Glutamatergic neuron (in vitro differentiated cells): ENCODE data around the gene LRRFIP1. TPM values are rescaled to one million over a fixed set of nuclear protein-coding genes. Genes with fewer than 3 reads are reported as not detected.

Source experiments
- DNase-seq: peaks from one replicate; pipeline ENCODE4 v3.0.0; 2022
- H3K27ac Mint-ChIP-seq: one replicate; pipeline ENCODE4 v1.8.0; 2020; ENCODE audit warnings: mild to moderate bottlenecking, mixed read lengths, inconsistent platforms; ENCODE audit not compliant: unreplicated experiment
- H3K27me3 Mint-ChIP-seq: one replicate; pipeline ENCODE4 v1.8.0; 2020; ENCODE audit warnings: mild to moderate bottlenecking, moderate library complexity, mixed read lengths, inconsistent platforms; ENCODE audit not compliant: unreplicated experiment
- H3K36me3 Mint-ChIP-seq: one replicate; pipeline ENCODE4 v1.8.0; 2020; ENCODE audit warnings: mild to moderate bottlenecking, mixed read lengths, inconsistent platforms; ENCODE audit not compliant: unreplicated experiment
- H3K4me1 Mint-ChIP-seq: one replicate; pipeline ENCODE4 v1.8.0; 2020; ENCODE audit warnings: mild to moderate bottlenecking, low read depth, mixed read lengths, inconsistent platforms; ENCODE audit not compliant: unreplicated experiment
- H3K4me3 Mint-ChIP-seq: one replicate; pipeline ENCODE4 v1.8.0; 2020; ENCODE audit warnings: mild to moderate bottlenecking, mixed read lengths, inconsistent platforms; ENCODE audit not compliant: unreplicated experiment
- H3K9me3 Mint-ChIP-seq: one replicate; pipeline ENCODE4 v1.8.0; 2020; ENCODE audit warnings: mild to moderate bottlenecking, moderate library complexity, mixed read lengths, inconsistent platforms; ENCODE audit not compliant: unreplicated experiment
- total RNA-seq: library from RNA; stranded (reverse); fragmentation: NEBNext Ultra II Directional; extraction: Animal tissue kit (Norgen Biotek cat#: 25700); gene quantifications from one replicate; pipeline ENCODE4 v1.2.1, GENCODE V29; 2021; ENCODE audit not compliant: unreplicated experiment
- TF ChIP-seq, protein P1 (sequence below): fragments of 200-600 bp; sonication (generic); IDR thresholded peaks from one replicate; pipeline ENCODE4 v1.5.0; 2021; ENCODE audit not compliant: partially characterized antibody, unreplicated experiment

LRRFIP1 gene
- total RNA-seq, 1 donor from 2014 or later, result 112 TPM

DNA sequence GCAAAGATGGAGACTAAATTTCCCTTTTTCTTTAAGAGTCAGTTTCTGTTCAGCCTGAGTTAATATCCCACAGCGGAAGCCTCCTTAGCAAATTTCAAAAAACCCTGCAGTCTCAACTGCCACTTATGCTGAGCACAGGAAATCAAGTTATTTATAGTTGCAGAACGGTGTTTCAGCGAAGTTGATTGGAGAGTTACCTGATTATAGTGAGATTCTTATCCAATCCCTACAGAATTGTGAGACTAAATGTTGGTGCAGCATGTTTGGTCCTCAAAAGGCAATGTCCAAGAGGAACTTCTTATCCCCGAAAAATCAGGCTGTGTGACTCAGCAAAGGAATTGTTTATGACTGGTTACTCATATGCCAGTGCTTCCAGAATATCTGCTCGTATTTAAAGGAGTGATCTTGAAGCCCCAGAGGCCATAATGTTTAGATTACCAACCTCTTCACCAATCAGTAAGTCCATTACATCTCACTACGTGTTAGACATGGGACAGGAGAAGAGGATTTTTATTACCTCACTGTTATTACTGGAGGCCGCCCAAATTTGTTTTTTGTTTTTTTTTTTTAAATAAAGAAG, 67.9 kb downstream of the LRRFIP1 start:
- H3K4me1 Mint-ChIP-seq, result peaks cover 50% of the 10 kb centered on the region
- peaks cover 18% of the 10 kb centered on the region for H3K9me3 Mint-ChIP-seq
- DNase-seq, result no peak
- peaks cover 2% of the 10 kb centered on the region for H3K27me3 Mint-ChIP-seq
- H3K4me3 Mint-ChIP-seq, result peak overlapping the region; percentile 90
- TF ChIP-seq, protein P1, sequence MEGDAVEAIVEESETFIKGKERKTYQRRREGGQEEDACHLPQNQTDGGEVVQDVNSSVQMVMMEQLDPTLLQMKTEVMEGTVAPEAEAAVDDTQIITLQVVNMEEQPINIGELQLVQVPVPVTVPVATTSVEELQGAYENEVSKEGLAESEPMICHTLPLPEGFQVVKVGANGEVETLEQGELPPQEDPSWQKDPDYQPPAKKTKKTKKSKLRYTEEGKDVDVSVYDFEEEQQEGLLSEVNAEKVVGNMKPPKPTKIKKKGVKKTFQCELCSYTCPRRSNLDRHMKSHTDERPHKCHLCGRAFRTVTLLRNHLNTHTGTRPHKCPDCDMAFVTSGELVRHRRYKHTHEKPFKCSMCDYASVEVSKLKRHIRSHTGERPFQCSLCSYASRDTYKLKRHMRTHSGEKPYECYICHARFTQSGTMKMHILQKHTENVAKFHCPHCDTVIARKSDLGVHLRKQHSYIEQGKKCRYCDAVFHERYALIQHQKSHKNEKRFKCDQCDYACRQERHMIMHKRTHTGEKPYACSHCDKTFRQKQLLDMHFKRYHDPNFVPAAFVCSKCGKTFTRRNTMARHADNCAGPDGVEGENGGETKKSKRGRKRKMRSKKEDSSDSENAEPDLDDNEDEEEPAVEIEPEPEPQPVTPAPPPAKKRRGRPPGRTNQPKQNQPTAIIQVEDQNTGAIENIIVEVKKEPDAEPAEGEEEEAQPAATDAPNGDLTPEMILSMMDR, result no peak
- H3K36me3 Mint-ChIP-seq, result no peaks in the 10 kb centered on the region
- no peak overlapping the region for H3K27ac Mint-ChIP-seq

GRCh38 chr2:237696461-237696860, 69.1 kb downstream of the LRRFIP1 start:
- TF ChIP-seq, protein P1, result no peak
- peak overlapping the region; percentile 30 for H3K4me3 Mint-ChIP-seq
- H3K27me3 Mint-ChIP-seq, result peaks cover 2% of the 10 kb centered on the region
- no peaks in the 10 kb centered on the region for H3K36me3 Mint-ChIP-seq
- peaks cover 60% of the 10 kb centered on the region for H3K4me1 Mint-ChIP-seq
- peaks cover 15% of the 10 kb centered on the region for H3K9me3 Mint-ChIP-seq
- H3K27ac Mint-ChIP-seq, result no peak overlapping the region
- DNase-seq, result no peak

- no peak for DNase-seq
- no peaks in the 10 kb centered on the region for H3K36me3 Mint-ChIP-seq
- peaks cover 15% of the 10 kb centered on the region for H3K9me3 Mint-ChIP-seq
- peaks cover 4% of the 10 kb centered on the region for H3K27me3 Mint-ChIP-seq
- peaks cover 72% of the 10 kb centered on the region for H3K4me1 Mint-ChIP-seq
- TF ChIP-seq, protein P1, result no peak
- H3K27ac Mint-ChIP-seq, result no peak overlapping the region
- peak overlapping the region; percentile 4 for H3K4me3 Mint-ChIP-seq
Observed at GRCh38 chr2:237697586-237698357, 70.4 kb downstream of the LRRFIP1 start.

DNA sequence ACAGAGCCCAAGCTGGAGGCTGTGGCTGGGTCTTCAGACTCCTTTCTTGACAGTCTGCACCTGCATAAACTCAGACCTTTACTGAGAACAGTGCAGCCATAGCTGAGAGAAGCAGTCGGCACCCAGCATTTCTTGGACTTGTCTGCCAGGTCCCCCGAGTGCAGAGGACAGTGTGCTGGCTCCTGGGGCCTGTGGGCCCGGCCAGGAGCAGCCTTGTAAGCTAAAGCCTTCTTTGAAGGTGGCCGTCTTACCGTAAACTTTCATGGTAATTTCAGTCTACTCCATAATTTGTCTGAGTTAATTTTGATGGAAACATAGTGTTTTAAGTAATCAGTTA, 70.9 kb downstream of the LRRFIP1 start:
- TF ChIP-seq, protein P1, result no peak
- Mint-ChIP-seq H3K36me3 (no peaks in the 10 kb centered on the region), H3K4me3 (no peak overlapping the region), H3K9me3 (peaks cover 11% of the 10 kb centered on the region), H3K27me3 (peaks cover 4% of the 10 kb centered on the region), H3K4me1 (peaks cover 74% of the 10 kb centered on the region), H3K27ac (no peak overlapping the region)
- DNase-seq, result no peak

- Mint-ChIP-seq H3K36me3 (no peaks in the 10 kb centered on the region), H3K9me3 (peaks cover 14% of the 10 kb centered on the region), H3K4me1 (peaks cover 73% of the 10 kb centered on the region), H3K27ac (peak overlapping the region; percentile 79), H3K4me3 (peak overlapping the region; percentile 53), H3K27me3 (peaks cover 5% of the 10 kb centered on the region)
- TF ChIP-seq, protein P1, result no peak
- DNase-seq, result no peak
Observed at GRCh38 chr2:237699870-237700511, 72.6 kb downstream of the LRRFIP1 start.
